ENCODE results near the gene CD164. TPM values are rescaled to one million over a fixed set of nuclear protein-coding genes. Genes with fewer than 3 reads are reported as not detected.

Gene CD164
- 100 to 1,000 TPM in 3 of 4 donors, 10 to 100 TPM in 1; 87.2 to 198 (median 166) TPM for total RNA-seq

DNA sequence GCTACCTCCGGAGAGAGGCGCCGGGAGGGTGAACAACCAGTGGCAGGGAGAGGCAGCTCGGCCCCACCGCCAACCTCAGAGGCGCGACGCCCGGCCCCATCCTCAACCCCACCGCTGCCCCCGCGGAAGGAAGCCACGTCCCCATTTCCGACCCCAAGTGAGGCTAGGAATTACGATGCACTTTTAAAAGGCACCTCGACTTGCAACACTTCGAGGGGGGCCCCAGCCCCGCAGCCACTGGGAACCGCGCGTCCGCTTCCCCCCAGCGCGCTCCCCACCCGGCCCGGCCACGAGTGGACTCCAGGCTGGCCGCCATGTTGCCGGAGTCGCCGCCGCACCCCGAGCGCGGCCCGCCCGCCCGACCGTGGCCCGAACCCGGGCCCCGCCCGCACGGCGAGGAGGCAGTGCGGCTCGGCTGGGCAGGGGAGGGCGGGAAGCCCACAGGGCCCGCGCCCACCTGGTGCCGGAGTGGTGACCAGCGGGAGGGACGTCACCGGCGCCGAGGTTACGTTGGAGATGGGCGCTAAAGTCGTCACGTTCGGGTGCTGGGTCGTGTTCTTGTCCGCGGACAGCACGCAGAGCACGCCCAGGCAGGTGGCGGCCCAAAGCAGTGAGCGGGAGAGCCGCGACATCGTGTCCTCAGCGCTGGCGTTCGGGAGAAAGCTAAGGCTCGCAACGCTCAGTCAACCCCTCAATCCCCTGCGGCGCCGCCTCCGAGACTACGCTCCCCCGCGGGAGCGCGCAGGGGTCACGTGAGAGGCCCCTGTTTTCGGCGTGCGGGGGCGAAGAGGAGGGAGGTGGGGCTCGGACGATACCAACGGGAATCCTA, at the start of gene CD164:
TSS of gene CD164 (minus strand) at position 721 of the 829 bp plus-strand sequence. CDS start at position 632, 89 bp downstream.
- Histone ChIP-seq H3K27ac (peak within 1 kb of the TSS; percentile 71 to 100 (median 98)), H3K36me3 (peaks cover 0 to 14% of the 10 kb centered on the region in 2 donors), H3K27me3 (no peaks in the 10 kb centered on the region), H3K4me3 (peak within 1 kb of the TSS; percentile 47 to 88), H3K9me3 (no peaks in the 10 kb centered on the region), H3K4me1 (peaks cover 0 to 64% (median 18%) of the 10 kb centered on the region in 3 donors)
- no CpG with 5 or more reads among the region's 93 CpGs for WGBS, 2 donors (ENCODE audit: low coverage in 1 of 2)
- peak; percentile 87 for ATAC-seq
- TF ChIP-seq POLR2A (IDR thresholded peaks at IDR 0.05) = peak; percentile 95 to 96
- TF ChIP-seq, protein P1, sequence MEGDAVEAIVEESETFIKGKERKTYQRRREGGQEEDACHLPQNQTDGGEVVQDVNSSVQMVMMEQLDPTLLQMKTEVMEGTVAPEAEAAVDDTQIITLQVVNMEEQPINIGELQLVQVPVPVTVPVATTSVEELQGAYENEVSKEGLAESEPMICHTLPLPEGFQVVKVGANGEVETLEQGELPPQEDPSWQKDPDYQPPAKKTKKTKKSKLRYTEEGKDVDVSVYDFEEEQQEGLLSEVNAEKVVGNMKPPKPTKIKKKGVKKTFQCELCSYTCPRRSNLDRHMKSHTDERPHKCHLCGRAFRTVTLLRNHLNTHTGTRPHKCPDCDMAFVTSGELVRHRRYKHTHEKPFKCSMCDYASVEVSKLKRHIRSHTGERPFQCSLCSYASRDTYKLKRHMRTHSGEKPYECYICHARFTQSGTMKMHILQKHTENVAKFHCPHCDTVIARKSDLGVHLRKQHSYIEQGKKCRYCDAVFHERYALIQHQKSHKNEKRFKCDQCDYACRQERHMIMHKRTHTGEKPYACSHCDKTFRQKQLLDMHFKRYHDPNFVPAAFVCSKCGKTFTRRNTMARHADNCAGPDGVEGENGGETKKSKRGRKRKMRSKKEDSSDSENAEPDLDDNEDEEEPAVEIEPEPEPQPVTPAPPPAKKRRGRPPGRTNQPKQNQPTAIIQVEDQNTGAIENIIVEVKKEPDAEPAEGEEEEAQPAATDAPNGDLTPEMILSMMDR (IDR thresholded peaks at IDR 0.05) = no peak
- TF ChIP-seq POLR2AphosphoS5 (IDR thresholded peaks at IDR 0.05) = peak; percentile 99

DNA sequence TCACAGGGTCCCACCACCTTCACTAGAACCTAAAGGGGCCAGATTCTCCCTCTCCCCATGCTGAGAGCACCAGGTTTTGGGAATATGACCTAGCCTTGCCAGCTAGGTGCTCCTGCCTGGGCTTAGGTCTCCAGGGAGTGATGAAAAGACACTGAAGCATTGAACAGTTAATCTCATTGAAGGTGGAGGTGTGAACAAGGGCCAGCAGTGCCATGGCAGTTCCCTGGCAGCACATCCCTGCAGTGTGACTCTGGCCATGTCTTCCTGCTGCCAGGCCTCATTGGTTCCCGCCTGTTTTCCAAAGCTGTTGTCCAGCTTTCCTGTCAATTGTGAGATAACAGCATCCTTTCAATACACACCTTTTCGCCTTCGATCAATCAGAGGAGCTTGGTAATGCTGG, 47.2 kb upstream of the CD164 start:
- Histone ChIP-seq H3K27me3 (no peaks in the 10 kb centered on the region), H3K36me3 (no peaks in the 10 kb centered on the region), H3K4me1 (peaks cover 0 to 12% (median 0%) of the 10 kb centered on the region in 3 donors), H3K9me3 (no peaks in the 10 kb centered on the region), H3K27ac (no peak overlapping the region), H3K4me3 (no peak overlapping the region)
- ATAC-seq = no peak
- no peak for TF ChIP-seq POLR2AphosphoS5 (IDR thresholded peaks at IDR 0.05)
- TF ChIP-seq POLR2A (IDR thresholded peaks at IDR 0.05) = no peak
- TF ChIP-seq EP300 (IDR thresholded peaks at IDR 0.05) = no peak
- TF ChIP-seq, protein P1 (IDR thresholded peaks at IDR 0.05) = no peak
- WGBS, 2 donors (ENCODE audit: low coverage in 1 of 2) = 100% methylated on average over 1 to 3 of the region's 3 CpGs

DNA sequence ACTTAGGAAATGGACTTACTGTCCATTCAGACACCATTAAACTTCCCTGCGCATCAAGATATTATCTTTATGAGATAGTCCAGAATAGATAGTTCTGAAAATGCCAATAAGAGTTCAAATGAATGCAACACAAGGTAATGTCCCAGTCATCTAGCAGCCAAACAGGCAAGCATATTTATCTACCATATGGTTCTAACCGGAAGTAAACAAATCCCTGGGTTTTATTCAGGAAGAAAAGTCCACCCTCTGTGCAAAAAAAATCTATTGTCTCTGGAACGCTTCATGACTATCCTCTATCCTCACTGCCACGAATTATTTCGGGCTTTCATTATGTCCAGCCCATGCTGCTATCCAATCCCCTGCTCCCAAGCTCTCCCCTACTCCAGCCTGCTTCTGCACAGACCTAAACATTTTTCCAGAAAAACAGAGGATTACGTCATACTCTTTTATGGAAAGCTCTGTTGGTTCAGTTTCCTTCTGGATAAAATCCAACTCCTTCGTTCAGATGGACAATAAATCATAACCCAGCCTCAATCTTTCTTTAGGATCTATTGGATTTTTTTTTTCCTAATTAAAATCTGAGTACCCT, 46.7 kb upstream of the CD164 start:
- WGBS, 2 donors (ENCODE audit: low coverage in 1 of 2) = 27 to 29% methylated on average over 7 of the region's 7 CpGs
- Histone ChIP-seq H3K9me3 (no peaks in the 10 kb centered on the region), H3K4me3 (no peak overlapping the region), H3K36me3 (no peaks in the 10 kb centered on the region), H3K27ac (no peak overlapping the region), H3K4me1 (peaks cover 0 to 12% (median 0%) of the 10 kb centered on the region in 3 donors), H3K27me3 (no peaks in the 10 kb centered on the region)
- TF ChIP-seq POLR2AphosphoS5 (IDR thresholded peaks at IDR 0.05) = no peak
- no peak for TF ChIP-seq POLR2A (IDR thresholded peaks at IDR 0.05)
- TF ChIP-seq, protein P1 (IDR thresholded peaks at IDR 0.05) = no peak
- TF ChIP-seq EP300 (IDR thresholded peaks at IDR 0.05) = no peak
- no peak for ATAC-seq

- H3K36me3 ChIP-seq = peaks cover 0 to 3% of the 10 kb centered on the region in 2 donors
- no peak for TF ChIP-seq POLR2AphosphoS5 (IDR thresholded peaks at IDR 0.05)
- no peak for TF ChIP-seq EP300 (IDR thresholded peaks at IDR 0.05)
- TF ChIP-seq, protein P1 (IDR thresholded peaks at IDR 0.05) = no peak
- no peak for TF ChIP-seq POLR2A (IDR thresholded peaks at IDR 0.05)
- H3K9me3 ChIP-seq = no peaks in the 10 kb centered on the region
- H3K4me3 ChIP-seq = no peak overlapping the region
- no peaks in the 10 kb centered on the region for H3K27me3 ChIP-seq
- peaks cover 0 to 12% (median 0%) of the 10 kb centered on the region in 3 donors for H3K4me1 ChIP-seq
- 73 to 100% methylated on average over 2 of the region's 2 CpGs for WGBS, 2 donors (ENCODE audit: low coverage in 1 of 2)
- ATAC-seq = no peak
- H3K27ac ChIP-seq = no peak overlapping the region
Observed at GRCh38 chr6:109424946-109425345, 42.7 kb upstream of the CD164 start.

Data from gastroesophageal sphincter (tissue), 4 donors.